Measurements from ENCODE around the gene CAB39. TPM values are rescaled to one million over a fixed set of nuclear protein-coding genes. Genes with fewer than 3 reads are reported as not detected.
A peak's percentile ranks its signal among the peaks of the same experiment; 100 is the strongest.

CAB39 gene
- total RNA-seq, 4 donors from 2014 or later: 53.0 to 67.1 (median 59.5) TPM

DNA sequence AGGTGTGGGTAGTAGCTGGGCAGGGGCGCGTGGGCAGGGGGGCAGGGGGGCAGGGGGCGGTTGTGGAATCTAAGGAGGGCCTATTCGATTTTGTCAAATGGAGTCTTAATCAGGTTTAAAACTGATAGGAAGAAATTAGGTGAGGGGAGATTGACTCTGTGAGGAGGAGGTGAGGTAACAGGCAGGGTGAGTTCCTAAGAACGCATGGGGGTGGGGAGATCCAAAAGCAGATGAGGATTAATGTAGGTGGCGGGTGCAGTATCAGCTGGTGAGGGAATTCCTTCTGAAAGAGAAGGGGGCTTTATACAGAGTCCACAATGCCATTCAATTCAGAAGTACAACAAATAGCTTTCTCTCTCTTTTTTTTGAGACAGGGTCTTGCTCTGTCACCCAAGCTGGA is 72.7 kb downstream of the CAB39 start:
- no peak overlapping the region for H3K27ac ChIP-seq
- peaks cover 10% of the 10 kb centered on the region for H3K9me3 ChIP-seq
- no peaks in the 10 kb centered on the region for H3K27me3 ChIP-seq
- peaks cover 9% of the 10 kb centered on the region for H3K4me1 ChIP-seq
- peaks cover 25% of the 10 kb centered on the region for H3K36me3 ChIP-seq
- no peak for DNase-seq (ENCODE audit: low spot score in 2 of 2)
- WGBS: 89% methylated on average over 6 of the region's 6 CpGs
- no peak overlapping the region for H3K4me3 ChIP-seq
- TF ChIP-seq CTCF (IDR thresholded peaks at IDR 0.05) (no peak), EP300 (IDR thresholded peaks at IDR 0.05) (no peak)

GRCh38 chr2:230787101-230787500 is 74.5 kb downstream of the CAB39 start:
- H3K9me3 ChIP-seq: peaks cover 10% of the 10 kb centered on the region
- H3K27me3 ChIP-seq: no peaks in the 10 kb centered on the region
- H3K36me3 ChIP-seq: peaks cover 40% of the 10 kb centered on the region
- no peak for DNase-seq (ENCODE audit: low spot score in 2 of 2)
- TF ChIP-seq EP300 (IDR thresholded peaks at IDR 0.05) (no peak), POLR2AphosphoS5 (IDR thresholded peaks at IDR 0.05) (no peak), CTCF (IDR thresholded peaks at IDR 0.05) (no peak), POLR2A (IDR thresholded peaks at IDR 0.05) (no peak)
- 95% methylated on average over 2 of the region's 2 CpGs for WGBS
- no peaks in the 10 kb centered on the region for H3K4me1 ChIP-seq
- H3K4me3 ChIP-seq: no peak overlapping the region
- H3K27ac ChIP-seq: no peak overlapping the region

GRCh38 chr2:230788554-230789175 is 76.0 kb downstream of the CAB39 start:
- peaks cover 10% of the 10 kb centered on the region for H3K9me3 ChIP-seq
- TF ChIP-seq POLR2A (IDR thresholded peaks at IDR 0.05): no peak
- H3K27ac ChIP-seq: no peak overlapping the region
- DNase-seq (ENCODE audit: low spot score in 2 of 2): no peak
- WGBS: 98% methylated on average over 3 of the region's 3 CpGs
- H3K36me3 ChIP-seq: peaks cover 40% of the 10 kb centered on the region
- peaks cover 6% of the 10 kb centered on the region for H3K4me1 ChIP-seq
- no peaks in the 10 kb centered on the region for H3K27me3 ChIP-seq
- no peak overlapping the region for H3K4me3 ChIP-seq

DNA sequence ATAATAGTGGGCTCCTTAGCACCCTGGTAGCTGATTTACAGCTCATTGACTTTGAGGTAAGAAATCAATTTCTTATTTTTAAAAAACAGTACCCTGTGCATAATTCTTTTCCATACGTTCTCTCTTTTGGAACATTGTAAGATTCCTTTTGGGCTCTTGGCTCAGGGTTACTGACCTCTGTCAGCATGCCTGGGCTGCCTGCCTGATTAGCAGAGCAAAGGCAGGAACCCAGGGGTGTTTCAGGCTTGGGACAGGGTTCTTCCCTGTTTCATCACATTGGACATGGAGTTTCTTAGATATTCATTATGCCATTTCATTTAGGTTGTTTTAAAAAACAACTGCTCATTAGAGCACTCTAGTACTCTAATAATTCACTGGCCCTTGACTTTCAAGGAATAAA is 78.3 kb downstream of the CAB39 start:
- Histone ChIP-seq H3K4me1 (peaks cover 27% of the 10 kb centered on the region), H3K4me3 (no peak overlapping the region), H3K9me3 (peaks cover 10% of the 10 kb centered on the region), H3K36me3 (peaks cover 39% of the 10 kb centered on the region), H3K27me3 (no peaks in the 10 kb centered on the region), H3K27ac (no peak overlapping the region)
- TF ChIP-seq CTCF (IDR thresholded peaks at IDR 0.05) (no peak), EP300 (IDR thresholded peaks at IDR 0.05) (no peak), POLR2AphosphoS5 (IDR thresholded peaks at IDR 0.05) (no peak), POLR2A (IDR thresholded peaks at IDR 0.05) (no peak)
- 76% methylated on average over 1 of the region's 1 CpG for WGBS
- DNase-seq (ENCODE audit: low spot score in 2 of 2): no peak

DNA sequence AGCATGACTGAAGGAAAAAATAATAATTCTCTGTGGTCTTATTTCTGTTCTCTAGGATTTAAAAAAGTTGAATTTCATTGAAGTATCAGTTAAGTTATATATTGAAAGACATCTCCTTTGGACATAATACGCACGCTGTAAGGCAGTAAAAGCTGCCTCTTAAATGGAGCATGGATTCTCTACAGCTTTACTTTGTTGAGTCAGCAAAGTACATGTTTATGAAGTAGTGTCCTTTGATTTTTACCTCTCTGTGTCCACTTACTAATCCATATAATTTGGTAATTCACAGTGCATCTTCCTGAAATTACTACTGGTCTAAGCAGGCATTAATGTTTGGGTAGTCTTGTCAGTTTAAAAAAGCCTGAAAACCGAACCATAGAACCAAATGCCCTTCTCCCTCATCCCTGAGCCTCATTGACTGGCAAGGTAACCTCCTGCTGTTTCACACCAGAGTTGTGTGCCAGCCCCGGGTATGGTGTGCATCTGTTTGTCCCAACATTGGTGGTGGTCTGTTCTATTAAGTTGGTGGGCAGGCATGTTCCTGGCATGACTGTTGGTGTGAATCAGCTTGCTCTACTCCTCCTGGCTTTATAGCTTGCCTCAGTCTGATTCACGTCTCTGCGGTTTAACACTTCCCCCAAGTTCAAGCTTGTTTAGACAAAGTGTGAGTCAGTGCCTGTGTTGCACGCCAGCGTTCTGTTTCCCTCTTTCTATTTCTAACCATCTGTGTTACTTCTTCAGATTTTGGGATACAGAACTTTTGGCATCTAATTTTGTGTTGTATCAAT is 81.1 kb downstream of the CAB39 start:
- 30% methylated on average over 8 of the region's 8 CpGs for WGBS
- no peak for TF ChIP-seq EP300 (IDR thresholded peaks at IDR 0.05)
- TF ChIP-seq POLR2AphosphoS5 (IDR thresholded peaks at IDR 0.05): peak in 2 of 3 donors; percentile 53 to 67
- TF ChIP-seq POLR2A (IDR thresholded peaks at IDR 0.05): no peak
- peaks cover 6% of the 10 kb centered on the region for H3K9me3 ChIP-seq
- H3K4me3 ChIP-seq: no peak overlapping the region
- peak overlapping the region; percentile 85 for H3K27ac ChIP-seq
- H3K27me3 ChIP-seq: no peaks in the 10 kb centered on the region
- peaks cover 28% of the 10 kb centered on the region for H3K36me3 ChIP-seq
- peaks cover 43% of the 10 kb centered on the region for H3K4me1 ChIP-seq
- DNase-seq (ENCODE audit: low spot score in 2 of 2): peak in 1 of 2 donors; percentile 84

DNA sequence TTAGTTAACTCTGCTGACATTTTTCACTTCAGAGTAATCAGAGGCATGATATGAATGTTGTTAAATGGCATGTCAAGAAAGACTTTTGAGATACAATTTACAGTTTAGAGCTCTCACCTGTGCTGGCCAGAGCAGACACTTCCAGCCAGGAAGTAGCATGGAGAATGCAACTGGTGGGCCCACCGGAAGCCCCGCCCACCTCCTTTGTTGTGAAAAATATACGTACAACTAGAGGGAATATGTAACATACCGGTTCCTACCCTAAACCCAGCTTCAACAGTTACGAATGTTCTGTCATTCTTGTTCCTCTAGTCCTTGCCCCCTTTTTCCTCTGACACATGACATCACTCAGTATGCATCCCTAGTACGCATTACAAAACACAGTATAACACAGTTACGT is 81.9 kb downstream of the CAB39 start:
- 65% methylated on average over 7 of the region's 7 CpGs for WGBS
- no peaks in the 10 kb centered on the region for H3K9me3 ChIP-seq
- H3K4me3 ChIP-seq: no peak overlapping the region
- no peaks in the 10 kb centered on the region for H3K27me3 ChIP-seq
- H3K4me1 ChIP-seq: peaks cover 43% of the 10 kb centered on the region
- peaks cover 29% of the 10 kb centered on the region for H3K36me3 ChIP-seq
- DNase-seq (ENCODE audit: low spot score in 2 of 2): no peak
- TF ChIP-seq POLR2A (IDR thresholded peaks at IDR 0.05) (no peak), EP300 (IDR thresholded peaks at IDR 0.05) (no peak), POLR2AphosphoS5 (IDR thresholded peaks at IDR 0.05) (no peak), CTCF (IDR thresholded peaks at IDR 0.05) (no peak)
- H3K27ac ChIP-seq: peak overlapping the region; percentile 85
